RWPE2 (cell line): ENCODE data around the gene ZFP90.
A peak's percentile ranks its signal among the peaks of the same experiment; 100 is the strongest.

Experiments
- ATAC-seq: fragments of 200-7000 bp; cut with Tn5 transposase; 3 replicates; pipeline ENCODE4 v1.9.1; 2021; ENCODE audit warnings: low read depth
- DNase-seq: peaks from one replicate; pipeline ENCODE4 v3.0.0-alpha.2; 2020; ENCODE audit warnings: low spot score
- H3K27ac ChIP-seq: fragments of 450-650 bp; 2 replicates; pipeline ENCODE4 v1.5.1; 2017; ENCODE audit warnings: mild to moderate bottlenecking; ENCODE audit not compliant: poor library complexity, severe bottlenecking
- H3K27me3 ChIP-seq: fragments of 250-450 bp; sonication (Bioruptor Pico); 2 replicates; pipeline ENCODE4 v1.5.1; 2021; ENCODE audit warnings: mild to moderate bottlenecking, moderate library complexity; ENCODE audit not compliant: insufficient read depth, poor library complexity, severe bottlenecking
- H3K36me3 ChIP-seq: fragments of 250-450 bp; sonication (Bioruptor Pico); 2 replicates; pipeline ENCODE4 v1.5.1; 2020; ENCODE audit warnings: low read depth, mild to moderate bottlenecking, moderate library complexity
- H3K4me1 ChIP-seq: fragments of 250-450 bp; sonication (Bioruptor Pico); 2 replicates; pipeline ENCODE4 v1.5.1; 2021; ENCODE audit warnings: mild to moderate bottlenecking, moderate library complexity; ENCODE audit not compliant: insufficient read depth, poor library complexity, severe bottlenecking
- H3K4me3 ChIP-seq: fragments of 250-450 bp; sonication (Bioruptor Pico); 2 replicates; pipeline ENCODE4 v1.5.1; 2021; ENCODE audit warnings: mild to moderate bottlenecking, moderate library complexity; ENCODE audit not compliant: severe bottlenecking
- H3K9me3 ChIP-seq: fragments of 250-450 bp; sonication (Bioruptor Pico); 2 replicates; pipeline ENCODE4 v1.5.1; 2021; ENCODE audit warnings: mild to moderate bottlenecking, moderate library complexity; ENCODE audit not compliant: severe bottlenecking
- TF ChIP-seq, protein P1 (sequence below): fragments of 450-650 bp; IDR thresholded peaks from one replicate; pipeline ENCODE4 v1.5.1; 2017; ENCODE audit warnings: mild to moderate bottlenecking, moderate library complexity; ENCODE audit not compliant: poor library complexity, severe bottlenecking

The ZFP90 gene

DNA sequence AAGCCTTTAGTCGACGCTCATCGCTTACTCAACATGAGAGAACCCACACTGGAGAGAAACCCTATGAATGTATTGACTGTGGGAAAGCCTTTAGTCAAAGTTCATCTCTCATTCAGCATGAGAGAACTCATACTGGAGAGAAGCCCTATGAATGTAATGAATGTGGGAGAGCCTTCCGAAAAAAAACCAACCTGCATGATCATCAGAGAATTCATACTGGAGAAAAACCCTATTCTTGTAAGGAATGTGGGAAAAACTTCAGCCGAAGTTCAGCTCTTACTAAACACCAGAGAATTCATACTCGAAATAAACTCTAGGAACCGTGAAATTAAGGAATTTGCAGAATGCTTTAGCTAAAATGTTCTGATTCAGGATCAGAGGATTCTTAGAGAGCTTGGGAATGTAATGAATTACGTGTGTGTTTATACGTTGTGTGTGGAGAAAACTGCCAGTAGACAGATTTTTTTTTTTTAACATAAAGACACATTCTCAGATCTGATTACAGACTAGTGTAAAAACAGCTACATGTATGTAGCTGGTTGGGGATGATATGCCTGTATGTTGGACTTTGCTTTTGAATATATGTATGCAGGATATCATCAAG lies 25.4 kb downstream of the ZFP90 start:
- no peaks in the 10 kb centered on the region for H3K27me3 ChIP-seq
- no peak overlapping the region for H3K27ac ChIP-seq
- H3K4me1 ChIP-seq: no peaks in the 10 kb centered on the region
- H3K9me3 ChIP-seq: peaks cover 70% of the 10 kb centered on the region
- H3K36me3 ChIP-seq: peaks cover 43% of the 10 kb centered on the region
- no peak for ATAC-seq
- TF ChIP-seq, protein P1, sequence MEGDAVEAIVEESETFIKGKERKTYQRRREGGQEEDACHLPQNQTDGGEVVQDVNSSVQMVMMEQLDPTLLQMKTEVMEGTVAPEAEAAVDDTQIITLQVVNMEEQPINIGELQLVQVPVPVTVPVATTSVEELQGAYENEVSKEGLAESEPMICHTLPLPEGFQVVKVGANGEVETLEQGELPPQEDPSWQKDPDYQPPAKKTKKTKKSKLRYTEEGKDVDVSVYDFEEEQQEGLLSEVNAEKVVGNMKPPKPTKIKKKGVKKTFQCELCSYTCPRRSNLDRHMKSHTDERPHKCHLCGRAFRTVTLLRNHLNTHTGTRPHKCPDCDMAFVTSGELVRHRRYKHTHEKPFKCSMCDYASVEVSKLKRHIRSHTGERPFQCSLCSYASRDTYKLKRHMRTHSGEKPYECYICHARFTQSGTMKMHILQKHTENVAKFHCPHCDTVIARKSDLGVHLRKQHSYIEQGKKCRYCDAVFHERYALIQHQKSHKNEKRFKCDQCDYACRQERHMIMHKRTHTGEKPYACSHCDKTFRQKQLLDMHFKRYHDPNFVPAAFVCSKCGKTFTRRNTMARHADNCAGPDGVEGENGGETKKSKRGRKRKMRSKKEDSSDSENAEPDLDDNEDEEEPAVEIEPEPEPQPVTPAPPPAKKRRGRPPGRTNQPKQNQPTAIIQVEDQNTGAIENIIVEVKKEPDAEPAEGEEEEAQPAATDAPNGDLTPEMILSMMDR: no peak
- no peak for DNase-seq
- H3K4me3 ChIP-seq: no peak overlapping the region

- H3K9me3 ChIP-seq: peaks cover 25% of the 10 kb centered on the region
- no peaks in the 10 kb centered on the region for H3K4me1 ChIP-seq
- no peak overlapping the region for H3K27ac ChIP-seq
- H3K36me3 ChIP-seq: no peaks in the 10 kb centered on the region
- no peaks in the 10 kb centered on the region for H3K27me3 ChIP-seq
- DNase-seq: no peak
- H3K4me3 ChIP-seq: no peak overlapping the region
- no peak for ATAC-seq
- TF ChIP-seq, protein P1: no peak
Observed at GRCh38 chr16:68574479-68574878, 35.4 kb downstream of the ZFP90 start.

- TF ChIP-seq, protein P1: no peak
- no peak overlapping the region for H3K4me3 ChIP-seq
- H3K27ac ChIP-seq: no peak overlapping the region
- H3K4me1 ChIP-seq: no peaks in the 10 kb centered on the region
- H3K36me3 ChIP-seq: no peaks in the 10 kb centered on the region
- H3K9me3 ChIP-seq: peaks cover 27% of the 10 kb centered on the region
- H3K27me3 ChIP-seq: no peaks in the 10 kb centered on the region
- DNase-seq: no peak
- no peak for ATAC-seq
Observed at GRCh38 chr16:68575082-68575481, 36.0 kb downstream of the ZFP90 start.

DNA sequence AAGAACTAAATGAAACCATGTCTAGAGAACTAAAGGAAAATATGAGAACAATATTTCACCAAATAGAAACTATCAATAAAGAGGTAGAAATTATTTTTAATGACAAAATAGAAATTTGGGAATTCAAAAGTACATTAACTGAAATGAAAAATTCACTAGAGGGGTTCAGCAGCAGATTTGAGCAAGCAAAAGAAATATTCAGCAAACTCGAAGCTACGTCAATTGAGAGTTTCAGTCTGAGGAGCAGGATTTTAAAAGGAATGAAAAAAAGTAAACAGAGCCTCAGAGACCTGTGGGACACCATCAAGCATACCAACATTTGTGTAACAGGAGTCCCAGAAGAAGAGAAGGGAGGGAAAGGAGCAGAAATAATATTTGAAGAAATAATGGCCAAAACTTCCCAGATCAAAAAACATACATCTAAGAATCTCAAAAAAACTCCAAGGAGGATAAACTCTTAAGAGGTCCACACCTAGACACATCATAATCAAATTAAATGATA lies 38.3 kb downstream of the ZFP90 start:
- H3K4me1 ChIP-seq: no peaks in the 10 kb centered on the region
- TF ChIP-seq, protein P1: no peak
- H3K4me3 ChIP-seq: no peak overlapping the region
- no peaks in the 10 kb centered on the region for H3K27me3 ChIP-seq
- DNase-seq (no peak), ATAC-seq (no peak)
- no peaks in the 10 kb centered on the region for H3K36me3 ChIP-seq
- no peak overlapping the region for H3K27ac ChIP-seq
- peaks cover 15% of the 10 kb centered on the region for H3K9me3 ChIP-seq

GRCh38 chr16:68590201-68590994 lies 51.3 kb downstream of the ZFP90 start:
- DNase-seq (peak; percentile 84), ATAC-seq (peak; percentile 100)
- Histone ChIP-seq H3K9me3 (no peaks in the 10 kb centered on the region), H3K4me3 (no peak overlapping the region), H3K27me3 (no peaks in the 10 kb centered on the region), H3K4me1 (no peaks in the 10 kb centered on the region), H3K36me3 (no peaks in the 10 kb centered on the region), H3K27ac (no peak overlapping the region)
- TF ChIP-seq, protein P1: peak; percentile 97
